GM12878 (cell line): ENCODE data around the gene RABEP2. TPM values are rescaled to one million over a fixed set of nuclear protein-coding genes. Genes with fewer than 3 reads are reported as not detected.

ENCODE experiments used
- BACH1 ChIP-seq: fragments of 450-650 bp; IDR thresholded peaks from 2 replicates; pipeline ENCODE4 v1.6.1; 2017; ENCODE audit warnings: mild to moderate bottlenecking, borderline replicate concordance
- CBFB ChIP-seq: IDR thresholded peaks from 2 replicates; pipeline ENCODE4 v1.6.1; 2016; ENCODE audit warnings: antibody characterized with exemption, low read depth
- CHD4 ChIP-seq: fragments of 200-600 bp; sonication (generic); IDR thresholded peaks from 2 replicates; pipeline ENCODE4 v1.6.1; 2016; ENCODE audit warnings: mild to moderate bottlenecking
- MYB ChIP-seq: fragments of 150-350 bp; IDR thresholded peaks from 2 replicates; pipeline ENCODE4 v1.6.1; 2014; ENCODE audit warnings: mild to moderate bottlenecking, low read depth, low read length, borderline replicate concordance
- PAX5 ChIP-seq: IDR thresholded peaks from 2 replicates; pipeline ENCODE4 v1.6.1; 2011; ENCODE audit warnings: low read depth, low read length, borderline replicate concordance
- RAD21 ChIP-seq: IDR thresholded peaks from 2 replicates; pipeline ENCODE4 v1.6.1; 2011; ENCODE audit warnings: mild to moderate bottlenecking, low read depth, low read length, moderate library complexity; ENCODE audit not compliant: insufficient read depth
- SREBF2 ChIP-seq: IDR thresholded peaks from 2 replicates; pipeline ENCODE4 v1.6.1; 2012; ENCODE audit warnings: mild to moderate bottlenecking, low read length
- TAF1 ChIP-seq: IDR thresholded peaks from 2 replicates; pipeline ENCODE4 v1.6.1; 2011; ENCODE audit warnings: mild to moderate bottlenecking, low read depth, low read length, borderline replicate concordance
- TCF3 ChIP-seq: IDR thresholded peaks from 2 replicates; pipeline ENCODE4 v1.6.1; 2012; ENCODE audit warnings: low read depth, mild to moderate bottlenecking, low read length, borderline replicate concordance; ENCODE audit not compliant: insufficient read depth
- ZBED1 ChIP-seq: IDR thresholded peaks from 2 replicates; pipeline ENCODE4 v1.6.1; 2016; ENCODE audit warnings: borderline replicate concordance
- polyA plus RNA-seq, 11 experiments: library from polyadenylated mRNA; depleted of rRNA in 4 of 11; unstranded in 6 of 11; stranded (reverse) in 5 of 11; fragments of >200 nt; fragmentation: Nextera tagmentation in 4 of 11; fragmentation: Illumina TruSeq in 1 of 11; extraction: Ambion mirVana in 4 of 11; extraction: Trizol in 1 of 11; gene quantifications; 1 replicate in 1 of 11; 2 replicates in 10 of 11; pipeline versions ENCODE4 v1.2.1 to v1.2.3, GENCODE V29; 2011 to 2016; ENCODE audit warnings: inconsistent platforms in 2 of 11, missing spikeins in 2 of 11, low read depth in 1 of 11
- total RNA-seq, 4 experiments: library from RNA; depleted of rRNA in 3 of 4; stranded (reverse); fragments of >200 nt in 3 of 4; fragmentation: Illumina TruSeq in 1 of 4; extraction: Trizol in 1 of 4; gene quantifications; 2 replicates each; pipeline versions ENCODE4 v1.2.1 to v1.2.3, GENCODE V29; 2013 to 2021
- TF ChIP-seq, protein P1 (sequence below): fragments of 450-650 bp; formaldehyde crosslinking; IDR thresholded peaks from 2 replicates; pipeline ENCODE4 v1.5.0; 2022; ENCODE audit warnings: mild to moderate bottlenecking, missing genetic modification characterization
- TF ChIP-seq, protein P2 (sequence below): fragments of 450-650 bp; IDR thresholded peaks from 2 replicates; pipeline ENCODE4 v1.6.1; 2017; ENCODE audit warnings: low read depth, mild to moderate bottlenecking, moderate library complexity
- TF ChIP-seq, protein P3 (sequence below): fragments of 450-650 bp; formaldehyde crosslinking; IDR thresholded peaks from 2 replicates; pipeline ENCODE4 v1.4.0; 2020; ENCODE audit warnings: mild to moderate bottlenecking, moderate library complexity
- TF ChIP-seq, protein P4 (sequence below): fragments of 150-350 bp; IDR thresholded peaks from 2 replicates; pipeline ENCODE4 v1.6.1; 2014; ENCODE audit warnings: mild to moderate bottlenecking, low read depth, low read length
- TF ChIP-seq, protein P5 (sequence below): fragments of 450-650 bp; IDR thresholded peaks from 2 replicates; pipeline ENCODE4 v1.6.1; 2017; ENCODE audit warnings: mild to moderate bottlenecking, moderate library complexity

Gene RABEP2
- total and polyA plus RNA-seq, 10 of the 15 experiments (the other 5 are each of a cell fraction or from before 2014, with no cell fraction given): 0.47 to 33.2 (median 18.6) TPM

DNA sequence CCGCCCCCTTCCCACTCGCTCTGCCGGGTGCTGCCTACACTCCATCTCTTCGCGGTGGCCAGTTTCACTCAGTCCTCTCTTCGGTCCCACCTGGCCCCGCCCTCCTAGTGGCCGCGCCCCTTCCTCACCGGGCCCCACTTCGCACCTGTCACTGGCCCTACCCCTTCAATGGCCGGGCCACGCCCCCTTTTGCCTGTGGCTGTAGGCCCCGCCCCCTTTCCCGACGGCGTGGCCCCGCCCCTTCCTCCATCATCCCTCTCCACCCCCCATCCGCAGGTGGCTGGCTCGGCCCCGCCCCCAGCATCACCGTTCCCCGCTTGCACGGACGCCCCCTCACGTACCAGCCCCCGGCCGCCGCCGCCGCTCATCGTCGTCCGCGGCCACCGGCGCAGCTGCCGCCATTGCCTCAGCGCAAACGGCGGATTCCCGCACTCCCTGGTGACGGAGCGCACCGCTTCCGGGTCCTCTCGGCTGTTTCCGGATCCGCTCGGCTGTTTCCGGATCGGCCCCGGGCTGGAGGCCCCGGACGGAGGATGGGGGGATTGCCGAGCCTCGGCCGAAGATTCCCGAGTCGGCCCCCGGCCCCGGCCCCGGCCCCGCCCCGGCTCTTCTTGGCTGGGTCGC, at the start of gene RABEP2 (continued):
- TF ChIP-seq, protein P1, sequence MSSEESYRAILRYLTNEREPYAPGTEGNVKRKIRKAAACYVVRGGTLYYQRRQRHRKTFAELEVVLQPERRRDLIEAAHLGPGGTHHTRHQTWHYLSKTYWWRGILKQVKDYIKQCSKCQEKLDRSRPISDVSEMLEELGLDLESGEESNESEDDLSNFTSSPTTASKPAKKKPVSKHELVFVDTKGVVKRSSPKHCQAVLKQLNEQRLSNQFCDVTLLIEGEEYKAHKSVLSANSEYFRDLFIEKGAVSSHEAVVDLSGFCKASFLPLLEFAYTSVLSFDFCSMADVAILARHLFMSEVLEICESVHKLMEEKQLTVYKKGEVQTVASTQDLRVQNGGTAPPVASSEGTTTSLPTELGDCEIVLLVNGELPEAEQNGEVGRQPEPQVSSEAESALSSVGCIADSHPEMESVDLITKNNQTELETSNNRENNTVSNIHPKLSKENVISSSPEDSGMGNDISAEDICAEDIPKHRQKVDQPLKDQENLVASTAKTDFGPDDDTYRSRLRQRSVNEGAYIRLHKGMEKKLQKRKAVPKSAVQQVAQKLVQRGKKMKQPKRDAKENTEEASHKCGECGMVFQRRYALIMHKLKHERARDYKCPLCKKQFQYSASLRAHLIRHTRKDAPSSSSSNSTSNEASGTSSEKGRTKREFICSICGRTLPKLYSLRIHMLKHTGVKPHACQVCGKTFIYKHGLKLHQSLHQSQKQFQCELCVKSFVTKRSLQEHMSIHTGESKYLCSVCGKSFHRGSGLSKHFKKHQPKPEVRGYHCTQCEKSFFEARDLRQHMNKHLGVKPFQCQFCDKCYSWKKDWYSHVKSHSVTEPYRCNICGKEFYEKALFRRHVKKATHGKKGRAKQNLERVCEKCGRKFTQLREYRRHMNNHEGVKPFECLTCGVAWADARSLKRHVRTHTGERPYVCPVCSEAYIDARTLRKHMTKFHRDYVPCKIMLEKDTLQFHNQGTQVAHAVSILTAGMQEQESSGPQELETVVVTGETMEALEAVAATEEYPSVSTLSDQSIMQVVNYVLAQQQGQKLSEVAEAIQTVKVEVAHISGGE (CRISPR knock-in tag): no peak
- no peak for TF ChIP-seq CBFB
- TF ChIP-seq RAD21: no peak
- no peak for TF ChIP-seq ZBED1
- TF ChIP-seq, protein P2, sequence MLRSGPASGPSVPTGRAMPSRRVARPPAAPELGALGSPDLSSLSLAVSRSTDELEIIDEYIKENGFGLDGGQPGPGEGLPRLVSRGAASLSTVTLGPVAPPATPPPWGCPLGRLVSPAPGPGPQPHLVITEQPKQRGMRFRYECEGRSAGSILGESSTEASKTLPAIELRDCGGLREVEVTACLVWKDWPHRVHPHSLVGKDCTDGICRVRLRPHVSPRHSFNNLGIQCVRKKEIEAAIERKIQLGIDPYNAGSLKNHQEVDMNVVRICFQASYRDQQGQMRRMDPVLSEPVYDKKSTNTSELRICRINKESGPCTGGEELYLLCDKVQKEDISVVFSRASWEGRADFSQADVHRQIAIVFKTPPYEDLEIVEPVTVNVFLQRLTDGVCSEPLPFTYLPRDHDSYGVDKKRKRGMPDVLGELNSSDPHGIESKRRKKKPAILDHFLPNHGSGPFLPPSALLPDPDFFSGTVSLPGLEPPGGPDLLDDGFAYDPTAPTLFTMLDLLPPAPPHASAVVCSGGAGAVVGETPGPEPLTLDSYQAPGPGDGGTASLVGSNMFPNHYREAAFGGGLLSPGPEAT: no peak
- TF ChIP-seq, protein P3, sequence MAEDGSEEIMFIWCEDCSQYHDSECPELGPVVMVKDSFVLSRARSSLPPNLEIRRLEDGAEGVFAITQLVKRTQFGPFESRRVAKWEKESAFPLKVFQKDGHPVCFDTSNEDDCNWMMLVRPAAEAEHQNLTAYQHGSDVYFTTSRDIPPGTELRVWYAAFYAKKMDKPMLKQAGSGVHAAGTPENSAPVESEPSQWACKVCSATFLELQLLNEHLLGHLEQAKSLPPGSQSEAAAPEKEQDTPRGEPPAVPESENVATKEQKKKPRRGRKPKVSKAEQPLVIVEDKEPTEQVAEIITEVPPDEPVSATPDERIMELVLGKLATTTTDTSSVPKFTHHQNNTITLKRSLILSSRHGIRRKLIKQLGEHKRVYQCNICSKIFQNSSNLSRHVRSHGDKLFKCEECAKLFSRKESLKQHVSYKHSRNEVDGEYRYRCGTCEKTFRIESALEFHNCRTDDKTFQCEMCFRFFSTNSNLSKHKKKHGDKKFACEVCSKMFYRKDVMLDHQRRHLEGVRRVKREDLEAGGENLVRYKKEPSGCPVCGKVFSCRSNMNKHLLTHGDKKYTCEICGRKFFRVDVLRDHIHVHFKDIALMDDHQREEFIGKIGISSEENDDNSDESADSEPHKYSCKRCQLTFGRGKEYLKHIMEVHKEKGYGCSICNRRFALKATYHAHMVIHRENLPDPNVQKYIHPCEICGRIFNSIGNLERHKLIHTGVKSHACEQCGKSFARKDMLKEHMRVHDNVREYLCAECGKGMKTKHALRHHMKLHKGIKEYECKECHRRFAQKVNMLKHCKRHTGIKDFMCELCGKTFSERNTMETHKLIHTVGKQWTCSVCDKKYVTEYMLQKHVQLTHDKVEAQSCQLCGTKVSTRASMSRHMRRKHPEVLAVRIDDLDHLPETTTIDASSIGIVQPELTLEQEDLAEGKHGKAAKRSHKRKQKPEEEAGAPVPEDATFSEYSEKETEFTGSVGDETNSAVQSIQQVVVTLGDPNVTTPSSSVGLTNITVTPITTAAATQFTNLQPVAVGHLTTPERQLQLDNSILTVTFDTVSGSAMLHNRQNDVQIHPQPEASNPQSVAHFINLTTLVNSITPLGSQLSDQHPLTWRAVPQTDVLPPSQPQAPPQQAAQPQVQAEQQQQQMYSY (CRISPR knock-in tag): no peak
- TF ChIP-seq, protein P4, sequence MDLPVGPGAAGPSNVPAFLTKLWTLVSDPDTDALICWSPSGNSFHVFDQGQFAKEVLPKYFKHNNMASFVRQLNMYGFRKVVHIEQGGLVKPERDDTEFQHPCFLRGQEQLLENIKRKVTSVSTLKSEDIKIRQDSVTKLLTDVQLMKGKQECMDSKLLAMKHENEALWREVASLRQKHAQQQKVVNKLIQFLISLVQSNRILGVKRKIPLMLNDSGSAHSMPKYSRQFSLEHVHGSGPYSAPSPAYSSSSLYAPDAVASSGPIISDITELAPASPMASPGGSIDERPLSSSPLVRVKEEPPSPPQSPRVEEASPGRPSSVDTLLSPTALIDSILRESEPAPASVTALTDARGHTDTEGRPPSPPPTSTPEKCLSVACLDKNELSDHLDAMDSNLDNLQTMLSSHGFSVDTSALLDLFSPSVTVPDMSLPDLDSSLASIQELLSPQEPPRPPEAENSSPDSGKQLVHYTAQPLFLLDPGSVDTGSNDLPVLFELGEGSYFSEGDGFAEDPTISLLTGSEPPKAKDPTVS: no peak
- no peak for TF ChIP-seq SREBF2
- TF ChIP-seq TCF3: 0 out of 2 replicates have a peak, but pooled peaks have one; percentile 14
- TF ChIP-seq MYB: no peak
- no peak for TF ChIP-seq CHD4
- TF ChIP-seq, protein P5, sequence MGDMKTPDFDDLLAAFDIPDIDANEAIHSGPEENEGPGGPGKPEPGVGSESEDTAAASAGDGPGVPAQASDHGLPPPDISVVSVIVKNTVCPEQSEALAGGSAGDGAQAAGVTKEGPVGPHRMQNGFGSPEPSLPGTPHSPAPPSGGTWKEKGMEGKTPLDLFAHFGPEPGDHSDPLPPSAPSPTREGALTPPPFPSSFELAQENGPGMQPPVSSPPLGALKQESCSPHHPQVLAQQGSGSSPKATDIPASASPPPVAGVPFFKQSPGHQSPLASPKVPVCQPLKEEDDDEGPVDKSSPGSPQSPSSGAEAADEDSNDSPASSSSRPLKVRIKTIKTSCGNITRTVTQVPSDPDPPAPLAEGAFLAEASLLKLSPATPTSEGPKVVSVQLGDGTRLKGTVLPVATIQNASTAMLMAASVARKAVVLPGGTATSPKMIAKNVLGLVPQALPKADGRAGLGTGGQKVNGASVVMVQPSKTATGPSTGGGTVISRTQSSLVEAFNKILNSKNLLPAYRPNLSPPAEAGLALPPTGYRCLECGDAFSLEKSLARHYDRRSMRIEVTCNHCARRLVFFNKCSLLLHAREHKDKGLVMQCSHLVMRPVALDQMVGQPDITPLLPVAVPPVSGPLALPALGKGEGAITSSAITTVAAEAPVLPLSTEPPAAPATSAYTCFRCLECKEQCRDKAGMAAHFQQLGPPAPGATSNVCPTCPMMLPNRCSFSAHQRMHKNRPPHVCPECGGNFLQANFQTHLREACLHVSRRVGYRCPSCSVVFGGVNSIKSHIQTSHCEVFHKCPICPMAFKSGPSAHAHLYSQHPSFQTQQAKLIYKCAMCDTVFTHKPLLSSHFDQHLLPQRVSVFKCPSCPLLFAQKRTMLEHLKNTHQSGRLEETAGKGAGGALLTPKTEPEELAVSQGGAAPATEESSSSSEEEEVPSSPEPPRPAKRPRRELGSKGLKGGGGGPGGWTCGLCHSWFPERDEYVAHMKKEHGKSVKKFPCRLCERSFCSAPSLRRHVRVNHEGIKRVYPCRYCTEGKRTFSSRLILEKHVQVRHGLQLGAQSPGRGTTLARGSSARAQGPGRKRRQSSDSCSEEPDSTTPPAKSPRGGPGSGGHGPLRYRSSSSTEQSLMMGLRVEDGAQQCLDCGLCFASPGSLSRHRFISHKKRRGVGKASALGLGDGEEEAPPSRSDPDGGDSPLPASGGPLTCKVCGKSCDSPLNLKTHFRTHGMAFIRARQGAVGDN: no peak
- no peak for TF ChIP-seq PAX5
- TF ChIP-seq TAF1: no peak
- no peak for TF ChIP-seq BACH1
